ENCODE results near the gene STARD7. TPM values are rescaled to one million over a fixed set of nuclear protein-coding genes. Genes with fewer than 3 reads are reported as not detected.

The STARD7 gene
- total RNA-seq, 2 donors from 2014 or later = 68.5 to 91.3 TPM

- H3K36me3 ChIP-seq (replicated peaks in 1 of 2; ENCODE audit: insufficient read depth in 1 of 2, low read depth in 2 of 2) = no peaks in the 10 kb centered on the region
- H3K4me3 ChIP-seq = no peak overlapping the region
- H3K4me1 ChIP-seq = peaks cover 9% of the 10 kb centered on the region
- DNase-seq (no peak), ATAC-seq (no peak)
- TF ChIP-seq POLR2A (IDR thresholded peaks at IDR 0.05) (no peak), CTCF (IDR thresholded peaks at IDR 0.05) (no peak)
- H3K27me3 ChIP-seq = no peaks in the 10 kb centered on the region
- no peaks in the 10 kb centered on the region for H3K9me3 ChIP-seq
- intact Hi-C loops (cut with DNase I) = no loop called here
- 71 to 78% methylated on average over 9 of the region's 9 CpGs for WGBS, 2 donors
- H3K27ac ChIP-seq = no peak overlapping the region
These were observed 73.5 kb downstream of the STARD7 start for GRCh38 chr2:96135171-96135570.

Other genes with a start within 250 kb of the STARD7 start
- 10 to 100 TPM; 46.7 to 62.6 TPM for gene ANKRD36C, start 217.0 kb downstream of the STARD7 start, total RNA-seq
- 1 to 10 TPM; 1.6 to 2.0 TPM for gene GPAT2, start 173.9 kb downstream of the STARD7 start, total RNA-seq
- under 1 TPM; under 0.01 to 0.26 TPM for gene ADRA2B, start 92.3 kb downstream of the STARD7 start, total RNA-seq
- not detected for gene ASTL, start 70.3 kb downstream of the STARD7 start, total RNA-seq
- gene DUSP2, start 63.4 kb downstream of the STARD7 start, total RNA-seq = 1 to 10 TPM; 6.0 to 9.2 TPM
- 10 to 100 TPM; 22.1 to 33.5 TPM for gene TMEM127, start 57.2 kb upstream of the STARD7 start, total RNA-seq
- gene CIAO1, start 57.4 kb upstream of the STARD7 start, total RNA-seq = 10 to 100 TPM; 58.1 to 92.0 TPM
- 100 to 1,000 TPM in 1 of 2 donors, 10 to 100 TPM in 1; 58.1 to 110 TPM for gene SNRNP200, start 96.7 kb upstream of the STARD7 start, total RNA-seq
- 1 to 10 TPM in 1 of 2 donors, under 1 TPM in 1; 0.33 to 1.8 TPM for gene ITPRIPL1, start 116.5 kb upstream of the STARD7 start, total RNA-seq
- gene NCAPH, start 126.9 kb upstream of the STARD7 start, total RNA-seq = under 1 TPM in 1 of 2 donors, not detected in 1; 0.52 TPM

Measured in body of pancreas (tissue), 4 donors.